Measurements from ENCODE around the gene AP1S2.

AP1S2 gene

DNA sequence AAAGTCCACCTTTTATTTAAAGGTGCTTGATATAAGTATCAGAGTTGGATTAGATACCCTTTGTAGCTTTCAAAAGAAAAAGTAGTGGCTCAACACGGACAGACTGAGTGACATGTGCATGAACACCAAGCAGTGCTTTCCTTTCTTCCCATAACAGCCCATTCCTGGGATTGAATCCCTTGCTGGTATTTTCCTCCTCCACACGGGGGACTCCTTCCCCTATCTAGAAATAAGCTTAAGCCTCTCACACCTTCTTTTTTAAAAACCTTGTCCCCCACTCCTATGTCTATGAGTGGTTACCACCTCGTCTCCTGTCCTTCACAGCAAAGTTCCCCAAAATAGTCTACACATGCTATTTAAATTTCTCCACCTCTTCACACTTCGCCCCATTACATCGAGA lies 5.1 kb downstream of the AP1S2 start:
- TF ChIP-seq EZH2phosphoT487 (IDR thresholded peaks at IDR 0.05; ENCODE audit: borderline replicate concordance, low read length): no peak
- TF ChIP-seq, protein P1, sequence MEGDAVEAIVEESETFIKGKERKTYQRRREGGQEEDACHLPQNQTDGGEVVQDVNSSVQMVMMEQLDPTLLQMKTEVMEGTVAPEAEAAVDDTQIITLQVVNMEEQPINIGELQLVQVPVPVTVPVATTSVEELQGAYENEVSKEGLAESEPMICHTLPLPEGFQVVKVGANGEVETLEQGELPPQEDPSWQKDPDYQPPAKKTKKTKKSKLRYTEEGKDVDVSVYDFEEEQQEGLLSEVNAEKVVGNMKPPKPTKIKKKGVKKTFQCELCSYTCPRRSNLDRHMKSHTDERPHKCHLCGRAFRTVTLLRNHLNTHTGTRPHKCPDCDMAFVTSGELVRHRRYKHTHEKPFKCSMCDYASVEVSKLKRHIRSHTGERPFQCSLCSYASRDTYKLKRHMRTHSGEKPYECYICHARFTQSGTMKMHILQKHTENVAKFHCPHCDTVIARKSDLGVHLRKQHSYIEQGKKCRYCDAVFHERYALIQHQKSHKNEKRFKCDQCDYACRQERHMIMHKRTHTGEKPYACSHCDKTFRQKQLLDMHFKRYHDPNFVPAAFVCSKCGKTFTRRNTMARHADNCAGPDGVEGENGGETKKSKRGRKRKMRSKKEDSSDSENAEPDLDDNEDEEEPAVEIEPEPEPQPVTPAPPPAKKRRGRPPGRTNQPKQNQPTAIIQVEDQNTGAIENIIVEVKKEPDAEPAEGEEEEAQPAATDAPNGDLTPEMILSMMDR (IDR thresholded peaks at IDR 0.05; ENCODE audit: low read depth, low read length, poor library complexity, severe bottlenecking): peak; percentile 19
- Histone ChIP-seq H3K9me2 (replicated peaks; ENCODE audit: control insufficient read depth, low read length) (no peaks in the 10 kb centered on the region), H3K4me2 (ENCODE audit: low read length) (no peak overlapping the region), H3K79me2 (ENCODE audit: control insufficient read depth, low read length) (peaks cover 26% of the 10 kb centered on the region), H3K36me3 (ENCODE audit: control insufficient read depth, low read length) (peaks cover 40% of the 10 kb centered on the region), H3K4me3 (ENCODE audit: low read length) (no peak overlapping the region), H3K4me1 (ENCODE audit: control insufficient read depth, low read length) (peaks cover 13% of the 10 kb centered on the region), H3K27ac (ENCODE audit: low read depth, low read length) (no peak overlapping the region), H4K20me1 (ENCODE audit: control insufficient read depth, insufficient read depth, low read depth, low read length) (no peaks in the 10 kb centered on the region), H3F3A (ENCODE audit: control insufficient read depth, insufficient read depth) (no peaks in the 10 kb centered on the region), H3K9me3 (ENCODE audit: control insufficient read depth, insufficient read depth, low read length) (no peaks in the 10 kb centered on the region), H3K27me3 (ENCODE audit: control insufficient read depth, low read length) (no peaks in the 10 kb centered on the region)

DNA sequence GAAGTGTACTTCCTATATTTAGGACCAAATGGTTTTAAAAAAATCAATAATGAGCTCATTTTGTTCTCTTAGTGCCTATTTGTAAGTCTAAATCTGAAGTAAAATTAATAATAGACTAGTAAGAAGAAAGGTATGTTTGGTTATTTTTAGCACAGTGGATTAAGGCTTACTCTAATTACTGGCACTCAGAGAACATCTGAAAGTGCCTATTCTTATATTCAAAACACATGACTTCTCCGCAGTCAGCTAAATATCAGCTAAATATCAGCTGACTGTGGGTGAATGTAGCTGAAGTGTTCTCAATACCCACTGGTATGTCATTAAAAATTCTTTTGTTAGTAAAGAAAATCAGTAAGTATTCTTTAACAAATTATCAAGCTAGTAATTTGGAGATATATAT lies 6.0 kb downstream of the AP1S2 start:
- H4K20me1 ChIP-seq (ENCODE audit: control insufficient read depth, insufficient read depth, low read depth, low read length): no peaks in the 10 kb centered on the region
- H3K36me3 ChIP-seq (ENCODE audit: control insufficient read depth, low read length): peaks cover 49% of the 10 kb centered on the region
- no peaks in the 10 kb centered on the region for H3K9me2 ChIP-seq (replicated peaks; ENCODE audit: control insufficient read depth, low read length)
- peaks cover 13% of the 10 kb centered on the region for H3K4me1 ChIP-seq (ENCODE audit: control insufficient read depth, low read length)
- H3K27me3 ChIP-seq (ENCODE audit: control insufficient read depth, low read length): no peaks in the 10 kb centered on the region
- H3K27ac ChIP-seq (ENCODE audit: low read depth, low read length): no peak overlapping the region
- peaks cover 18% of the 10 kb centered on the region for H3K79me2 ChIP-seq (ENCODE audit: control insufficient read depth, low read length)
- H3F3A ChIP-seq (ENCODE audit: control insufficient read depth, insufficient read depth): no peaks in the 10 kb centered on the region
- TF ChIP-seq, protein P1 (IDR thresholded peaks at IDR 0.05; ENCODE audit: low read depth, low read length, poor library complexity, severe bottlenecking): no peak
- no peak for TF ChIP-seq EZH2phosphoT487 (IDR thresholded peaks at IDR 0.05; ENCODE audit: borderline replicate concordance, low read length)
- no peak overlapping the region for H3K4me3 ChIP-seq (ENCODE audit: low read length)
- no peaks in the 10 kb centered on the region for H3K9me3 ChIP-seq (ENCODE audit: control insufficient read depth, insufficient read depth, low read length)
- no peak overlapping the region for H3K4me2 ChIP-seq (ENCODE audit: low read length)

DNA sequence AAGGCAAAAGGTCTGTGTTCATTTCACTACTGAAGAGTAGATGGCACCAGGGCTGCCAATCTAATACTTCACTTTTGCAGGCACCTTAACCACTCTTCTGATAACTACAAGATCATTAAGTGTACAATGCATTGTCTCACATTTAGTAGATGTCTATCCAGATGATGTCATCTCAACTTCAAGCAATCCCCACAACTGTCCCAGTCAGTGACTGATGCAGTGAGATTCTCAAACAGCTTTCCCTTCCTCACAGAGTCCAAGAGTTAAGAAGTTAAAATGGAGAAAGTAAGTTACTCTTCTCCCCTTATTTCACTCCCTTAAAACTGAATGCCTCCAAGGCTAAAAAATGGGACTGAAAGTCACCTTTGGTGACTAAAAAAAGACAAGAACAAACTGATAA lies 10.7 kb downstream of the AP1S2 start:
- Histone ChIP-seq H3K27ac (ENCODE audit: low read depth, low read length) (no peak overlapping the region), H3K9me2 (replicated peaks; ENCODE audit: control insufficient read depth, low read length) (no peaks in the 10 kb centered on the region), H3K4me3 (ENCODE audit: low read length) (no peak overlapping the region), H3K79me2 (ENCODE audit: control insufficient read depth, low read length) (no peaks in the 10 kb centered on the region; the same call in 1 of the 2 replicates), H4K20me1 (ENCODE audit: control insufficient read depth, insufficient read depth, low read depth, low read length) (no peaks in the 10 kb centered on the region), H3K9me3 (ENCODE audit: control insufficient read depth, insufficient read depth, low read length) (no peaks in the 10 kb centered on the region), H3F3A (ENCODE audit: control insufficient read depth, insufficient read depth) (no peaks in the 10 kb centered on the region), H3K4me2 (ENCODE audit: low read length) (no peak overlapping the region), H3K4me1 (ENCODE audit: control insufficient read depth, low read length) (no peaks in the 10 kb centered on the region), H3K27me3 (ENCODE audit: control insufficient read depth, low read length) (no peaks in the 10 kb centered on the region), H3K36me3 (ENCODE audit: control insufficient read depth, low read length) (peaks cover 60% of the 10 kb centered on the region)
- TF ChIP-seq EZH2phosphoT487 (IDR thresholded peaks at IDR 0.05; ENCODE audit: borderline replicate concordance, low read length): no peak
- TF ChIP-seq, protein P1 (IDR thresholded peaks at IDR 0.05; ENCODE audit: low read depth, low read length, poor library complexity, severe bottlenecking): no peak
